Stimulated activated CD4-positive, alpha-beta T cell treated with anti-CD3 and anti-CD28 coated beads, Interleukin-4, amount 100 ng/mL, for 1 hour (primary cell): ENCODE results near the gene FBRSL1.
"Not testable (repeated sequence)": the region's sequence is repeated elsewhere in the genome, so short reads cannot be mapped to it uniquely, and the experiment has no call there.

Experiments used
- DNase-seq: peaks from one replicate; pipeline ENCODE4 v3.0.0-alpha.2; 2020

The FBRSL1 gene

DNA sequence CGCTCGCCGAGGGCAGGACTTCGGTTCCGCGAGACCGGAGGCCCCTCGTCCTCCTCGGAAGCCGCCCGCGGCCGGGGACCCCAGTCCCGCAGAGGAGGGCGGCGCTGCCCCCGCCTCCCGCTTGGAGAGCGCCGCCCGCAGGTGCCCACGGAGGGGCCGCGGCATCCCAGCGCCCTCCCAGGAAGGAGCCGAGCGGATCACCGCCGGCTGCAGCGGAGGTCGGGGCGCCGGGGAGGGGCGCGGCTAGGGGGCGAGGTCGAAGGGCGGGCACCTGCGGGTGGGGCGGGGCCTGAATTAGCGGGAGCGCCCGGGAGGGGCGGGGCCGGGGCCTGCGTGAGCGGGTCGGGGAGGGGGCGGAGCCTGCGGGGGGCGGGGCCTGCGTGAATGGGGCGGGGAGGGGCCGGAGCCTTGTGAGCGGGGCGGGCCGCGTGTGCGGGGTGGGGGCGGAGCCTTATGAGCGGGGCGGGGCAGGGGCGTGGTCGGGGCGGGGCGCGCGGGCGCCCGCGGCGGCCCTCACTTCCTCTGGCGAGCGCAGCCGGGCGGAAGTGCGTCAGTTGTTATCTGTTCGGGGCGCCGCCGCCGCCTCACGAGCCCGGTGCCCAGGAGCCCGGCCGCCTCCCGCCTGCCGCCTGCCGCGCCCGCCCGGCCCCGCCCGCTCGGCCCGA is at the start of gene FBRSL1:
TSS of gene FBRSL1 (plus strand) at position 550 of the 665 bp plus-strand sequence.
- peak; percentile 93 for DNase-seq

GRCh38 chr12:132440420-132440819 is 49.5 kb upstream of the FBRSL1 start:
- DNase-seq: not testable (repeated sequence)

DNA sequence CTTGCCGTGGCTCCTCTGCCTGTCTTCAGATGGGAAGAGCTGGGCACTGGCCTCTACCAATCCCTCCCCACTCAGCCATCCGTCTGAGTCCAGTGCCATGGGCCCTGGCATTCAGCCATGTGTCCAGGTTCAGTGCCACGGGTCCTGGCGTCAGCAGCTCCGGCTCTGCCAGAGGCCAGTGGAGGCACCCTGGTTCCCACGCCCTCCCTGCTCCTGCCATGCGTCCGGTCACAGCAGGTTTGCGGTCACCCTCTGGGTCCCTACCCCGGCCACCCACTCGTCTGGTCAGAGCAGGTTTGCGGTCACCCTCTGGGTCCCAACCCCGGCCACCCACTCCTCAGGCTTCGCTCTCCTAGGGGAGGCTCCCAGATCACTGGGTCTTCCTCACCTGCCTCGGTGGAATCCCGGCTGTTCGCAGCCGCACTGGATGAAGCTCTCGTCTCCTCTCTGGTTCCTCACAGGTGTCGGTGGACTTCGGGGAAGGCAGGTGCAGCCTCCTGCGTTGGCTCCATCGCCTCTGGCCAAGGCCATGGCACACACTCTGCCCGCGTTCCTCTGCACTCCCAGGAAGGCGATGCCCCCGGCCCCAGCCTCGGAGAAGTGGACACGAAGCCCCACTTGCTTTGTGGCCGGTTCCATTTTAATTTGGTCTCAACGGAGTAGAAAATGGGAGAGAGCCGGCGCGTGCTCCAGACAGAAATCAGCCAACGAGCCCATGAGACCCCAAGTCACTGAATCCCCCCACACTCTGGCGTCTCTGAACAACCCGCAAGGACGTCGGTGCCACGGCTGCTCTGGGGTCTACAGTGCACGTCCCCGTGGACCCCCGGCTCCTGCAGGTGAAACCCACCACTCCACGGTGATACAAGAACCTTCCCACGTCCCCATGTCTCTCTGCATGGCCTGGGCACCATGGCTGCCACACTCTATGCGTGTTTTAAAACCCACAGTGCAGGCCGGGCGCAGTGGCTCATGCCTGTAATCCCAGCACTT is 47.8 kb upstream of the FBRSL1 start:
- no peak for DNase-seq

- no peak for DNase-seq
These were observed 46.9 kb upstream of the FBRSL1 start for GRCh38 chr12:132443091-132443490.

GRCh38 chr12:132444283-132444682 is 45.7 kb upstream of the FBRSL1 start:
- DNase-seq: no peak

GRCh38 chr12:132444957-132445883 is 44.7 kb upstream of the FBRSL1 start:
- peak; percentile 76 for DNase-seq

GRCh38 chr12:132445884-132446632 is 43.9 kb upstream of the FBRSL1 start:
- peak; percentile 45 for DNase-seq

DNA sequence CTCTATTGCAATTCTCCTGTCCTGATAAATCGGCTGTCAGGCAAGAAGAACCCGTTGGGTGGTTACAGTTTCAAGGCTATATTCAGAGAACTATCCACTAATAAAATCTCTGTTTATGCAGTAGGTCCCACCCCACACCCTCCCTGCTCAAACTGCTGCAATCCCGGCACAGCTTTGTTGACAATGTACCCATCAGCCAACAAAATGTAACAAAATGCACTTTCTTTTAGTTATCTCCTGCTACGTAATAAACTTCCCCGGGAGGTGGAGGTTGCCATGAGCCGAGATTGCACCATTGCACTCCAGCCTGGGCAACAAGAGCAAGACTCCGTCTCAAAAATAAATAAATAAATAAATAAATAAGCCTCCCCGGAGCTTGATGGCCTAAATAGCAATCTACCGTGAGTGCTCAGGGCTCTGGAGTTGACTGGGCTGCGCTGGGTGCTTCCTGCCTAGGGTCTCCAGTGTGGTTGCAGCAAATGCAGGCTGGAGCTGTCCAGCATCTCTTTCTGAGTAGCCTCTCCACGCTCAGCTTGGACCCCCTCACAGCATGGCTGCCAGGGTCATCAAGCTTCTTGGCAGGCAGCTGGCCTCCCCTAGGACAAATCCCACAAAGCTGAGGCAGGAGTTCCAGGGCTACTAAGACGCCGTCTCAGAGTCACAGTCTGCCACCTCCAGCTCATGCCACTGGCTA is 43.2 kb upstream of the FBRSL1 start:
- no peak for DNase-seq

- DNase-seq: no peak
These were observed 42.6 kb upstream of the FBRSL1 start for GRCh38 chr12:132447327-132447720.

DNA sequence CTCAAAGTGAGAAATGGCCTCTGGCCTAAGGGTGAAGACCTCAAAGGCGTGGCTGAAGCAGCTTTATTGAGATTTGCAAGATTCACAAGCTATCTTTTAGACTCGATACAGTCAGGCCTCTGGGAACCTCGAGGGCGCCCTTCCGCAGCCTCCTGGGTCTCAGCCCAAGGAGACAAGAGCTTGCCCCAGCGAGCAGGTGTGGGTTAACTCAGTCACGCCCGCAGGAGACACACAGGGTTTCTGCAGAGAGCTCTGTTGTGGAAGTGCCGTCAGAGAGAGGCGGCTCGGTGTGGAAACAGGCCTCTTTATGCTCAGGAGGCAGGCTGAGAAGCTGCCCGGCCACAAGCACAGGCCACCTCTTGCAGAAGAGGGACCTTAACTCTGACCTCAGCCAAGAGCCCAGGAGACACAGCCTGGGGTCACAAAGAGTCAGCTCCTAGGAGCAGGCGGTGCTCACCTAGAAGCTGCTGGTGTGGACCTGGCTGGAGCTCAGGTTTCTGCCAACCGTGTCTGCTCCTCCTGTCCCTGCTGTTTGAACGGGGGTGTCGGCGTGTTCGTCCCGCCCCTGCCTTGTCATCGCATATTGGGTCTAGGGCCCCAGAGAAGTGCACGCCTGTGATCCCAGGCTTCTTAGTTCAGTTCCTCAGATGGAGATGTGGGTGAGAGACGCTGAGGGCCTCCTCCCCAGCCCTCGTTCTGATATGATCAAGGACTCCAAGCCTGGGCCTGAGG is 42.1 kb upstream of the FBRSL1 start:
- DNase-seq: no peak

DNA sequence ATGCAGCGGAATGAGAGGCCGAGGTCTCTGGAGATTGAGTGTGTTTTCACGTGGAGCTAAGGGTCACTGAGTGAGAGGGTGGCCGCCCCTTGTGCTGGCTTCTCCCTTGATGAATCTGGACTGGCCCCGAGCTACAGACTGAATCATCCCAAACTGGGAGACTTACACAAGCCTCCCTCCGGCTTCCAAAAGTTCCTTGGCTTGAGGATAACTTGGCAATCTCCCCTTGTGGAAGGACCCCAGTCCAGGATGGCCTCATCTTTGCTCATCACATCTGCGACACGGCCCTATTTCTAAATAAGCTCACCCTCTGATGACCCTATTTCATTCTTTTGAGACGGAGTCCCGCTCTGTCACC is 41.5 kb upstream of the FBRSL1 start:
- DNase-seq: no peak

DNA sequence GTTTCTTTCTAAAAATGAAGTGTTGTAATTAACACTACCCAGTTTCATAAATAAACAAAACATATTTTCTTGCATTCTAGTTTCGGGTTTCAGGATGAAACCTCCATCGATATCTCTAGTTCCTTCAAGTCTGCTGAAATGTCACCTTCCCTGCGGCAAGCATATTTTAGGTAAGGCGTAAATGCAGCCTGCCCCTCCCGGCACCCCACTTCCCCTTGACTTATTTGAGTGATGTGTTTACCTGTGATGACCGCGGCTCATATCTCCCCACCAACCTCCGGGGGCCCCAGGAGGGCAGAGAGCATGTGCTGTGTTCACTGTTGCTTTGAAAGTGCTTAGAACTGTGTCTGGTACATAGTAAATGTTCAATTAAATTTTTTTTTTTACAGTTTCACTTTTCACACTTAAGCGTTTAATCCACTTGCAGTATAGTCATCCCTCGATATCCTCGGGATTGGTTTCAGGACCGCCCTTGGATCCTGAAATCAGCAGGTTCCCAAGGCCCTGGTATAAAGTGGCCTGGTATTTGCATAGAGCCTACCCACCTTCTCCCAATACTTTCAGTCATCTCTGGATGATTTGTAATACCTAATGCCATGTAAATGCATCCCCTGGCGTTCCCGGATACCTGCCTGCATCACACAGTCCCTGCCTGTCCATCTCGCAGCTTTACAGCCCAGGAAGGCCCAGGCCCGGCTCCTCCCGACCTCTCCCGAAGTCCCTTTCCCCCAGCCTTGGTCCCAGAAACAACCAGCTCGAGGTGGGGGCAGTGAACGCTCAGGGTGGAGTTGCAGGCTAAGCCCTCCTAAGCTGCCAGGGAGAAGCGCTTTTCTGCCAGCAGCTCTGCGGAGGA is 40.2 kb upstream of the FBRSL1 start:
- no peak for DNase-seq

GRCh38 chr12:132450418-132451171 is 39.4 kb upstream of the FBRSL1 start:
- DNase-seq: no peak

GRCh38 chr12:132451172-132451835 is 38.6 kb upstream of the FBRSL1 start:
- no peak for DNase-seq

DNA sequence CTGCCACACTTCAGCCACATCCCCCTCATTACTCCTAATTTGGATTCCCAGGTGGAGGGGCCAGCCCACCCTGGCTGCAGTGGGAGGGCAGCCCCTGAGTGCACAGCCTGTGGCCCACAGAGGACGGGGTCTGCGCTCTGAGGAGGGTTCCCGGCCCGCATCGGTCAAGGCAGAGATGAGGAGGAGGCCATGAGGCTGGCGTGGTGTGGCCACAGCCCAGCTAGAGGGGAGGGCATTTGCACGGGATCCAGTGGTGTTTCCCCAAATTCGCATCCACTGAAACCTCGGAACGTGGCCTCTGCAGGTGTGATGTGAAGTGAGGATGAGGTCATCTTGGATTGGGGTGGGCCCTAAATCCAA is 38.1 kb upstream of the FBRSL1 start:
- no peak for DNase-seq

- DNase-seq: no peak
These were observed 37.2 kb upstream of the FBRSL1 start for GRCh38 chr12:132452596-132453350.

- DNase-seq: no peak
These were observed 36.4 kb upstream of the FBRSL1 start for GRCh38 chr12:132453361-132454192.
